Brain microvascular endothelial cell (primary cell): ENCODE results near the gene CWF19L2.

ENCODE experiments used
- DNase-seq: peaks from one replicate; pipeline ENCODE4 v3.0.0-alpha.2; 2020
- H3K27ac ChIP-seq: fragments of 250-450 bp; sonication (Bioruptor Pico); 2 replicates; pipeline ENCODE4 v1.5.1; 2020; ENCODE audit warnings: mild to moderate bottlenecking, moderate library complexity
- H3K27me3 ChIP-seq: fragments of 250-450 bp; sonication (Bioruptor Pico); replicated peaks from 2 replicates; pipeline ENCODE4 v1.5.1; 2020; ENCODE audit warnings: mild to moderate bottlenecking
- H3K36me3 ChIP-seq: fragments of 250-450 bp; sonication (Bioruptor Pico); replicated peaks from 2 replicates; pipeline ENCODE4 v1.5.1; 2020; ENCODE audit warnings: mild to moderate bottlenecking
- H3K4me3 ChIP-seq: 2 replicates; pipeline ENCODE4 v1.5.1; 2011; ENCODE audit warnings: low read depth, mild to moderate bottlenecking, control low read depth, low read length, moderate library complexity
- in situ Hi-C: cut with HindIII; loops from 2 replicates; pipeline ENCODE4 v1.10.0; 2017; ENCODE audit warnings: low sequenced_read_pairs, low pct_ligation_motif_present
- TF ChIP-seq, protein P1 (sequence below): IDR thresholded peaks from 2 replicates; pipeline ENCODE4 v1.5.1; 2011; ENCODE audit warnings: low read depth, mild to moderate bottlenecking, moderate library complexity, low read length, control low read depth, inconsistent platforms; ENCODE audit errors: missing control alignments

The CWF19L2 gene

DNA sequence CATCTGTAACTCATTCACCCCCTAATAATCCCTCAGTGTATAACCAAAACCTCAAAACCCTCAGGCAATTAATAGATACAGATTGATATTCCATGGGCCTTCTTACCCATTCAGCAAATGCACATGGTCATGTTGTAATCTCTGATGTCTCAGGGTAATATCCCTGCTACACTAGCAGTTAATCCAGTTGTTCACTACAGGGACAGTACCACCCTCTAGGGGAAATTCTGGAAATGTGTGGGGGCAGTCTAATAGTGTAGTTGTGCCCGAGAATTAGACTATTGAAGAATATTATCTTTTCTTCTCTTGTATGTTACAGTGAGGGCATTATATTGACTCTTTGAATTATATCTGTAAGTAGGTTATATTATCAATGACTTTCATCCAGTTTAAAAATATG lies 175.4 kb downstream of the CWF19L2 start:
- H3K4me3 ChIP-seq: no peak overlapping the region
- no peak for DNase-seq
- no peaks in the 10 kb centered on the region for H3K27me3 ChIP-seq
- no peak overlapping the region for H3K27ac ChIP-seq
- H3K36me3 ChIP-seq: no peaks in the 10 kb centered on the region
- TF ChIP-seq, protein P1, sequence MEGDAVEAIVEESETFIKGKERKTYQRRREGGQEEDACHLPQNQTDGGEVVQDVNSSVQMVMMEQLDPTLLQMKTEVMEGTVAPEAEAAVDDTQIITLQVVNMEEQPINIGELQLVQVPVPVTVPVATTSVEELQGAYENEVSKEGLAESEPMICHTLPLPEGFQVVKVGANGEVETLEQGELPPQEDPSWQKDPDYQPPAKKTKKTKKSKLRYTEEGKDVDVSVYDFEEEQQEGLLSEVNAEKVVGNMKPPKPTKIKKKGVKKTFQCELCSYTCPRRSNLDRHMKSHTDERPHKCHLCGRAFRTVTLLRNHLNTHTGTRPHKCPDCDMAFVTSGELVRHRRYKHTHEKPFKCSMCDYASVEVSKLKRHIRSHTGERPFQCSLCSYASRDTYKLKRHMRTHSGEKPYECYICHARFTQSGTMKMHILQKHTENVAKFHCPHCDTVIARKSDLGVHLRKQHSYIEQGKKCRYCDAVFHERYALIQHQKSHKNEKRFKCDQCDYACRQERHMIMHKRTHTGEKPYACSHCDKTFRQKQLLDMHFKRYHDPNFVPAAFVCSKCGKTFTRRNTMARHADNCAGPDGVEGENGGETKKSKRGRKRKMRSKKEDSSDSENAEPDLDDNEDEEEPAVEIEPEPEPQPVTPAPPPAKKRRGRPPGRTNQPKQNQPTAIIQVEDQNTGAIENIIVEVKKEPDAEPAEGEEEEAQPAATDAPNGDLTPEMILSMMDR: no peak
- in situ Hi-C loops: no loop called here
